GM23338 (cell line): Measurements from ENCODE around the gene SLC25A41. TPM values are rescaled to one million over a fixed set of nuclear protein-coding genes. Genes with fewer than 3 reads are reported as not detected.

ENCODE experiments used
- ATAC-seq: fragments of 200-7000 bp; cut with Tn5 transposase; 3 replicates; pipeline ENCODE4 v1.9.1; 2020
- DNase-seq: peaks from one replicate; pipeline ENCODE4 v3.0.0-alpha.2; 2015; ENCODE audit warnings: low spot score
- H2AFZ ChIP-seq: fragments of 200-600 bp; sonication (generic); 2 replicates; pipeline ENCODE4 v1.8.0; 2016; ENCODE audit warnings: antibody characterized with exemption, mild to moderate bottlenecking, moderate library complexity
- H3F3A ChIP-seq: fragments of 200-600 bp; sonication (generic); replicated peaks from 2 replicates; pipeline ENCODE4 v1.8.0; 2017; ENCODE audit warnings: antibody characterized with exemption, mixed run types, low read depth
- H3K27ac ChIP-seq: fragments of 200-600 bp; sonication (generic); 2 replicates; pipeline ENCODE4 v1.6.1; 2016; ENCODE audit warnings: low read depth
- H3K27me3 ChIP-seq: fragments of 200-600 bp; sonication (generic); 2 replicates; pipeline ENCODE4 v1.8.0; 2016; ENCODE audit warnings: mild to moderate bottlenecking, mixed run types, moderate library complexity; ENCODE audit not compliant: insufficient read depth
- H3K36me3 ChIP-seq: fragments of 200-600 bp; sonication (generic); 2 replicates; pipeline ENCODE4 v1.8.0; 2016; ENCODE audit warnings: mild to moderate bottlenecking; ENCODE audit not compliant: insufficient read depth
- H3K4me1 ChIP-seq: fragments of 200-600 bp; sonication (generic); 2 replicates; pipeline ENCODE4 v1.8.0; 2016; ENCODE audit warnings: mild to moderate bottlenecking, moderate library complexity; ENCODE audit not compliant: insufficient read depth
- H3K4me2 ChIP-seq: fragments of 200-600 bp; sonication (generic); 2 replicates; pipeline ENCODE4 v1.7.1; 2017; ENCODE audit warnings: mixed run types
- H3K4me3 ChIP-seq: fragments of 200-600 bp; sonication (generic); 2 replicates; pipeline ENCODE4 v1.6.1; 2016; ENCODE audit warnings: mixed run types
- H3K79me2 ChIP-seq: fragments of 200-600 bp; sonication (generic); replicated peaks from 2 replicates; pipeline ENCODE4 v1.8.0; 2017; ENCODE audit warnings: mild to moderate bottlenecking; ENCODE audit not compliant: insufficient read depth
- H3K9me2 ChIP-seq: fragments of 200-600 bp; sonication (generic); 2 replicates; pipeline ENCODE4 v1.8.0; 2017; ENCODE audit not compliant: insufficient read depth
- H4K20me1 ChIP-seq: fragments of 200-600 bp; sonication (generic); replicated peaks from 2 replicates; pipeline ENCODE4 v1.8.0; 2017; ENCODE audit warnings: mild to moderate bottlenecking; ENCODE audit not compliant: insufficient read depth
- H3K27ac Mint-ChIP-seq: 2 replicates; pipeline ENCODE4 v1.8.0; 2020; ENCODE audit warnings: inconsistent platforms, mild to moderate bottlenecking, moderate library complexity, mixed read lengths
- H3K27me3 Mint-ChIP-seq: 3 replicates; pipeline ENCODE4 v1.8.0; 2022; ENCODE audit warnings: low read depth, mild to moderate bottlenecking, moderate library complexity, mixed read lengths, inconsistent platforms; ENCODE audit not compliant: insufficient read depth, poor library complexity
- H3K36me3 Mint-ChIP-seq: 3 replicates; pipeline ENCODE4 v1.8.0; 2021; ENCODE audit warnings: low read depth, mild to moderate bottlenecking, inconsistent platforms, moderate library complexity, mixed read lengths
- H3K4me1 Mint-ChIP-seq: 3 replicates; pipeline ENCODE4 v1.8.0; 2020; ENCODE audit warnings: mild to moderate bottlenecking, inconsistent platforms, mixed read lengths
- H3K4me3 Mint-ChIP-seq: 3 replicates; pipeline ENCODE4 v1.8.0; 2021; ENCODE audit warnings: moderate library complexity, mild to moderate bottlenecking, inconsistent platforms, mixed read lengths
- H3K9me3 Mint-ChIP-seq: 3 replicates; pipeline ENCODE4 v1.8.0; 2020; ENCODE audit warnings: moderate library complexity, mild to moderate bottlenecking, inconsistent platforms, mixed read lengths
- CTCF ChIP-seq, 2 experiments: fragments of 200-600 bp in 1 of 2; sonication (generic) in 1 of 2; conservative IDR thresholded peaks; 2 replicates each; pipeline versions ENCODE4 v1.5.1 to v1.6.1; 2016 to 2017; ENCODE audit warnings: antibody characterized with exemption in 2 of 2, low read depth in 2 of 2, mild to moderate bottlenecking in 2 of 2, moderate library complexity in 1 of 2
- ETS1 ChIP-seq: IDR thresholded peaks from 2 replicates; pipeline ENCODE4 v1.6.1; 2016; ENCODE audit warnings: antibody characterized with exemption
- EZH2 ChIP-seq: fragments of 200-600 bp; sonication (generic); IDR thresholded peaks from one replicate; pipeline ENCODE4 v1.8.0; 2017; ENCODE audit warnings: antibody characterized with exemption, mild to moderate bottlenecking, low read depth; ENCODE audit not compliant: unreplicated experiment
- EZH2phosphoT487 ChIP-seq: fragments of 200-600 bp; sonication (generic); IDR thresholded peaks from one replicate; pipeline ENCODE4 v1.8.1; 2018; ENCODE audit warnings: antibody characterized with exemption; ENCODE audit not compliant: unreplicated experiment
- NANOG ChIP-seq: IDR thresholded peaks from 2 replicates; pipeline ENCODE4 v1.6.1; 2016; ENCODE audit warnings: antibody characterized with exemption, borderline replicate concordance
- POLR2AphosphoS5 ChIP-seq: IDR thresholded peaks from 2 replicates; pipeline ENCODE4 v1.6.1; 2016; ENCODE audit warnings: antibody characterized with exemption, low read depth
- REST ChIP-seq: IDR thresholded peaks from one replicate; pipeline ENCODE4 v1.6.1; 2018; ENCODE audit warnings: antibody characterized with exemption; ENCODE audit not compliant: unreplicated experiment
- STAT1 ChIP-seq: IDR thresholded peaks from one replicate; pipeline ENCODE4 v1.6.1; 2016; ENCODE audit warnings: antibody characterized with exemption; ENCODE audit not compliant: unreplicated experiment
- ZNF114 ChIP-seq: fragments of 250-450 bp; sonication (Bioruptor Pico); IDR thresholded peaks from 2 replicates; pipeline ENCODE4 v1.5.0; 2020; ENCODE audit warnings: mild to moderate bottlenecking, moderate library complexity
- ZNF331 ChIP-seq: fragments of 250-450 bp; sonication (Bioruptor Pico); IDR thresholded peaks from 2 replicates; pipeline ENCODE4 v1.5.0; 2020; ENCODE audit warnings: low read depth, mild to moderate bottlenecking, moderate library complexity
- ZNF462 ChIP-seq: fragments of 250-450 bp; sonication (Bioruptor Pico); IDR thresholded peaks from 2 replicates; pipeline ENCODE4 v1.5.0; 2020; ENCODE audit warnings: mild to moderate bottlenecking, moderate library complexity
- polyA plus RNA-seq: library from polyadenylated mRNA; unstranded; fragments of >200 nt; fragmentation: Nextera tagmentation; extraction: Ambion mirVana; gene quantifications from 2 replicates; pipeline ENCODE4 v1.2.1, GENCODE V29; 2016
- total RNA-seq: library from RNA; depleted of rRNA; stranded (reverse); fragments of >200 nt; shearing (Covaris generic); gene quantifications from 2 replicates; pipeline ENCODE4 v1.2.3, GENCODE V29; 2014

Gene SLC25A41
- total and polyA plus RNA-seq, 2 experiments from 2014 or later: 0.24 to 0.35 TPM

- H3K9me3 Mint-ChIP-seq: no peaks in the 10 kb centered on the region; the same call in 2 of the 3 replicates
Observed at GRCh38 chr19:6482343-6482686, 48.8 kb upstream of the SLC25A41 start.

More at GRCh38 chr19:6482343-6482686, 48.8 kb upstream of the SLC25A41 start:
- H3K4me1 Mint-ChIP-seq: peaks cover 12% of the 10 kb centered on the region; the same call in 2 of the 3 replicates
- no peak overlapping the region for H3K27ac Mint-ChIP-seq
- H3K36me3 Mint-ChIP-seq: no peaks in the 10 kb centered on the region
- no peak overlapping the region for H3K27ac ChIP-seq
- H3K4me1 ChIP-seq: peaks cover 7% of the 10 kb centered on the region
- no peak overlapping the region for H3K4me2 ChIP-seq
- H3K27me3 ChIP-seq: no peaks in the 10 kb centered on the region
- no peaks in the 10 kb centered on the region for H3K79me2 ChIP-seq
- TF ChIP-seq CTCF (conservative IDR thresholded peaks at IDR 0.05; ENCODE audit: low read depth in 2 of 2): no peak
- TF ChIP-seq STAT1: no peak
- TF ChIP-seq ZNF114 (CRISPR knock-in tag): no peak
- TF ChIP-seq EZH2phosphoT487: no peak
- no peak for TF ChIP-seq ZNF331 (CRISPR knock-in tag)
- no peak for TF ChIP-seq NANOG
- TF ChIP-seq EZH2: no peak
- no peak for TF ChIP-seq REST
- TF ChIP-seq POLR2AphosphoS5: no peak
- TF ChIP-seq ZNF462: no peak
- no peak for TF ChIP-seq ETS1
- peak overlapping the region; percentile 89; the same call in 1 of the 2 replicates for H2AFZ ChIP-seq
- H3K9me2 ChIP-seq: no peaks in the 10 kb centered on the region
- no peaks in the 10 kb centered on the region for H4K20me1 ChIP-seq
- no peaks in the 10 kb centered on the region for H3K36me3 ChIP-seq
- H3F3A ChIP-seq: no peaks in the 10 kb centered on the region
- DNase-seq (no peak), ATAC-seq (no peak)
- no peak overlapping the region for H3K4me3 ChIP-seq
- peaks cover 5% of the 10 kb centered on the region for H3K27me3 Mint-ChIP-seq
- no peak overlapping the region for H3K4me3 Mint-ChIP-seq
